ENCODE data around the gene DKK3.

- no peak for TF ChIP-seq EP300 (conservative IDR thresholded peaks at IDR 0.05; ENCODE audit: poor library complexity, severe bottlenecking)
- no peak for TF ChIP-seq TAF1 (IDR thresholded peaks at IDR 0.05; ENCODE audit: low read depth)
- no peak for TF ChIP-seq EZH2 (IDR thresholded peaks at IDR 0.05; ENCODE audit: borderline replicate concordance, insufficient read depth, low read length, poor library complexity, severe bottlenecking)
- TF ChIP-seq POLR2AphosphoS5 (IDR thresholded peaks at IDR 0.05): no peak
- TF ChIP-seq CTCF (IDR thresholded peaks at IDR 0.05; ENCODE audit: poor library complexity, severe bottlenecking): no peak
- TF ChIP-seq MXI1 (conservative IDR thresholded peaks at IDR 0.05; ENCODE audit: poor library complexity, severe bottlenecking): no peak
- no peak for TF ChIP-seq REST (IDR thresholded peaks at IDR 0.05; ENCODE audit: borderline replicate concordance)
- no peak for TF ChIP-seq RAD21 (conservative IDR thresholded peaks at IDR 0.05)
Measured at GRCh38 chr11:11982461-11982860, 26.0 kb downstream of the DKK3 start.

Data from neural cell (in vitro differentiated cells).